NCI-H2196 treated with DMSO at 0.1 percent for 48 hours (cell line): ENCODE measurements around the gene CLIP1.
A peak's percentile ranks its signal among the peaks of the same experiment; 100 is the strongest.
"Not testable (repeated sequence)": the region's sequence is repeated elsewhere in the genome, so short reads cannot be mapped to it uniquely, and the experiment has no call there.

Experiments used
- DNase-seq: peaks from one replicate; lab custom pipeline; 2025; ENCODE audit not compliant: unreplicated experiment; lab: John Stamatoyannopoulos, UW

CLIP1 gene

GRCh38 chr12:122399254-122399591 lies 23.2 kb downstream of the CLIP1 start:
- DNase-seq: no peak

- DNase-seq: not testable (repeated sequence)
Observed at GRCh38 chr12:122397981-122398380, 24.5 kb downstream of the CLIP1 start.

- no peak for DNase-seq
Observed at GRCh38 chr12:122395319-122395718, 27.1 kb downstream of the CLIP1 start.

- DNase-seq: no peak
Observed at GRCh38 chr12:122394626-122395194, 27.8 kb downstream of the CLIP1 start.

- DNase-seq: no peak
Observed at GRCh38 chr12:122393817-122394216, 28.7 kb downstream of the CLIP1 start.

- no peak for DNase-seq
Observed at GRCh38 chr12:122392411-122392810, 30.1 kb downstream of the CLIP1 start.

GRCh38 chr12:122389677-122390076 lies 32.8 kb downstream of the CLIP1 start:
- no peak for DNase-seq

- no peak for DNase-seq
Observed at GRCh38 chr12:122387887-122388286, 34.6 kb downstream of the CLIP1 start.

GRCh38 chr12:122385171-122386016 lies 37.1 kb downstream of the CLIP1 start:
- no peak for DNase-seq

- no peak for DNase-seq
Observed at GRCh38 chr12:122382919-122383350, 39.5 kb downstream of the CLIP1 start.

GRCh38 chr12:122381021-122381420 lies 41.4 kb downstream of the CLIP1 start:
- DNase-seq: no peak

GRCh38 chr12:122376751-122377150 lies 45.7 kb downstream of the CLIP1 start:
- DNase-seq: not testable (repeated sequence)

- DNase-seq: no peak
Observed at GRCh38 chr12:122374707-122375106, 47.8 kb downstream of the CLIP1 start.

- no peak for DNase-seq
Observed at GRCh38 chr12:122371475-122372045, 50.9 kb downstream of the CLIP1 start.

GRCh38 chr12:122368361-122369073 lies 54.0 kb downstream of the CLIP1 start:
- DNase-seq: peak; percentile 45

GRCh38 chr12:122367632-122368031 lies 54.8 kb downstream of the CLIP1 start:
- DNase-seq: not testable (repeated sequence)

- peak; percentile 19 for DNase-seq
Observed at GRCh38 chr12:122366685-122367475, 55.6 kb downstream of the CLIP1 start.

GRCh38 chr12:122365226-122365625 lies 57.2 kb downstream of the CLIP1 start:
- DNase-seq: not testable (repeated sequence)

GRCh38 chr12:122363782-122364181 lies 58.7 kb downstream of the CLIP1 start:
- no peak for DNase-seq

- no peak for DNase-seq
Observed at GRCh38 chr12:122362755-122363154, 59.7 kb downstream of the CLIP1 start.

GRCh38 chr12:122358403-122358802 lies 64.1 kb downstream of the CLIP1 start:
- not testable (repeated sequence) for DNase-seq
